WERI-Rb-1 (cell line): Measurements from ENCODE around the gene HIVEP2.

Experiments
- DNase-seq: peaks from one replicate; pipeline ENCODE4 v3.0.0-alpha.2; 2020
- H3K27ac ChIP-seq: fragments of 250-450 bp; sonication (Bioruptor Pico); 2 replicates; pipeline ENCODE4 v1.5.1; 2020; ENCODE audit warnings: mild to moderate bottlenecking, moderate library complexity
- H3K27me3 ChIP-seq: fragments of 250-450 bp; sonication (Bioruptor Pico); 2 replicates; pipeline ENCODE4 v1.5.1; 2021; ENCODE audit warnings: mild to moderate bottlenecking, low read depth, moderate library complexity; ENCODE audit not compliant: insufficient read depth, severe bottlenecking
- H3K36me3 ChIP-seq: fragments of 250-450 bp; sonication (Bioruptor Pico); 2 replicates; pipeline ENCODE4 v1.5.1; 2020; ENCODE audit warnings: mild to moderate bottlenecking, moderate library complexity
- H3K4me3 ChIP-seq: 2 replicates; pipeline ENCODE4 v1.5.1; 2011; ENCODE audit warnings: low read depth, mild to moderate bottlenecking, control low read depth, low read length
- H3K9me3 ChIP-seq: fragments of 250-450 bp; sonication (Bioruptor Pico); 2 replicates; pipeline ENCODE4 v1.5.1; 2021; ENCODE audit warnings: mild to moderate bottlenecking, moderate library complexity; ENCODE audit not compliant: severe bottlenecking
- CTCF ChIP-seq: IDR thresholded peaks from 2 replicates; pipeline ENCODE4 v1.5.1; 2011; ENCODE audit warnings: low read depth, mild to moderate bottlenecking, control low read depth, inconsistent platforms, low read length

The HIVEP2 gene

DNA sequence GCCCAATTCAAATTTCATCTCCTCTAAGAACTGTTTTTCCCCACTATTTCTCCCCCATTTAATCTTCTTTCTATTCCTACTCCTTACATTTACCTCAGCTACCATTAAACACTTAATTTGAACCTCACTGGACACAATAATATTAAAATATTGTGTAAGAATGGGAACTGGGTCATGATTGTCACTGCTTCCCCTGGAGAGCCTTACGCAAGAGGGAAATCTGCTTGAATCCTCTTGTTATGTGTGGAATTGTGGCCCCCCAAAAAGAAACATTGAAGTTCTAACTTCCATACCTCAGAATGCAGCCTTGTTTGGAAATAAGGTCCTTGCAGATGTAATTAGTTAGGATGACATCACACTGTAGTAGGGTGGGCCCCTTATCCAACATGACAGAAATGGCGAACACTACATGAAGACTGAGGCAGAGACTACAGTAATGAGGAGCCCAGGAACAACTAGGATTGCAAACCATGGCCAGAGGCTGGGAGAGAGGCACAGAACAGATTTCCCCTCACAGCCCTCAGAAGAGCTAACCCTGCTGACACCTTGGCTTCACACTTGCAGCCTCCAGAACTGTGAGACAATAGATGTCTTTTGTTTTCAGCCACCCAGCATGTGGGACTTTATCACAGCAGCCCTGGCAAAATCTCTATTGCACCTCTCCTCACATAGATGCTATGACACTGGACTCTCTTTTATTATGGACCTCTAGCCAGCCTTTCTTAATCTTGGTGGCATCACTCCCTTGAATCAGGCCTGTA, 29.9 kb downstream of the HIVEP2 start:
- Histone ChIP-seq H3K9me3 (no peaks in the 10 kb centered on the region), H3K4me3 (no peak overlapping the region), H3K36me3 (no peaks in the 10 kb centered on the region), H3K27ac (no peak overlapping the region), H3K27me3 (no peaks in the 10 kb centered on the region)
- no peak for DNase-seq
- TF ChIP-seq CTCF = no peak

DNA sequence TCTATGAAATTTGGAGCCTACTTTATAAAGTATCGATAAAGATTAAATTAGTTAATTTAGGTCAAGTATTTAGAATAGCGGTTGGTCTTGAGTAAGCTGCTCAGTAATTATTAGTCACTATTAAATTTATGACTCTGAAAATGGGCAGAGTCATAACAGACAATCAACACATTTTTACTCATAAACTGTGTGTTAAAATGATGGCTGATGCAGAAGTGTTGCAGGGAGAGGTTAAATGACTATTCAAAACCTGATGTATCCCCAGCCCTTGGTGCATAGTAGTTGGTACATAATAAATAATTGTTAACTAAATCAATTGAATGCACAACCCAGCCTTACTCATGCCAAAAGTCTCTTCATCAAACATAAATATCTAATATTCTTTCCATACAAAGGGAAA, 30.6 kb downstream of the HIVEP2 start:
- DNase-seq = no peak
- Histone ChIP-seq H3K4me3 (no peak overlapping the region), H3K9me3 (no peaks in the 10 kb centered on the region), H3K27me3 (no peaks in the 10 kb centered on the region), H3K36me3 (no peaks in the 10 kb centered on the region), H3K27ac (no peak overlapping the region)
- TF ChIP-seq CTCF = no peak

GRCh38 chr6:142913511-142914047, 31.4 kb downstream of the HIVEP2 start:
- Histone ChIP-seq H3K27ac (no peak overlapping the region), H3K9me3 (no peaks in the 10 kb centered on the region), H3K36me3 (no peaks in the 10 kb centered on the region), H3K4me3 (no peak overlapping the region), H3K27me3 (no peaks in the 10 kb centered on the region)
- DNase-seq = no peak
- no peak for TF ChIP-seq CTCF

DNA sequence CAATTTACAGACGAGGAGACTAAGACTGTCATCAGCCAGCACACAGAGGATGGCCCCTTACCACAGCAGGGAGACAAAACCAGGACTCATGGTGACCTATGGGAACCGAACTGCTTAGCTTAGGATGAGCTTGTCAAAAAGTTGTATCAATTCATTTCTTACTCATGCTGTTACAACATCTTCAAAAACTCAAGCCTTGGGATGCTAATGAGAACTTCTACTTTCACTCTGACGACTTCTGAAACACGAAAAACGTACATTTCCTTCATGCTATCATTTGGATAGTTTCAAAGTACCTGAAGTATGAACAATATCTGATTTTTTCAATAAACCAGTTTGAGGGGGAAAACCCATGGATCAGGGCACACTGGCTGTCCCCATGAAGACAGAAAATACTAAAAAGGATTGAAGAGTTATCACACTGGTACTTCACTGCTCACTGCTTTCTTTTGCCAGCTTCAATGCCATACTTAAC, 31.9 kb downstream of the HIVEP2 start:
- H3K27ac ChIP-seq = no peak overlapping the region
- no peaks in the 10 kb centered on the region for H3K36me3 ChIP-seq
- TF ChIP-seq CTCF = no peak
- no peak overlapping the region for H3K4me3 ChIP-seq
- H3K9me3 ChIP-seq = no peaks in the 10 kb centered on the region
- no peaks in the 10 kb centered on the region for H3K27me3 ChIP-seq
- DNase-seq = no peak

DNA sequence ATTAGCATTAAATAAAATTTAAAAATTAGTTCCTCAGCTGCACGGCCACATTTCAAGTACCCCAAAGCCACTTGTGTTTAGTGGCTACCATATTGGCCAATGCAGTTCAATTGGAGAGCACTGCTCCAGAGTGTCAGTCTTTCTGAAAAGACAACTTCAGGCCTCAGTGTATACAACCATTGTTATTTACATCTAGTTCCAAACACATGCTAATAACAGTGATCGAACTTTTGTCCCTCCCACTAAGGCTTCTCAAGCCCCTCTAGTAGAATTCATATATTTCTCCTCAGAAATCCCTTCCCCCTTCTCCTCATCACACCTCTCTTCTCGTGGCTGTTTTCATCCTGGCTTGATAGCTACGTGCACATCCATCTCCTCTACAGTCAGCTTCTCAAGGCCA, 32.9 kb downstream of the HIVEP2 start:
- no peaks in the 10 kb centered on the region for H3K36me3 ChIP-seq
- no peaks in the 10 kb centered on the region for H3K9me3 ChIP-seq
- H3K27ac ChIP-seq = no peak overlapping the region
- no peaks in the 10 kb centered on the region for H3K27me3 ChIP-seq
- no peak for DNase-seq
- H3K4me3 ChIP-seq = no peak overlapping the region
- no peak for TF ChIP-seq CTCF

- no peak for TF ChIP-seq CTCF
- no peak for DNase-seq
- H3K36me3 ChIP-seq = no peaks in the 10 kb centered on the region
- no peak overlapping the region for H3K4me3 ChIP-seq
- H3K27me3 ChIP-seq = no peaks in the 10 kb centered on the region
- no peaks in the 10 kb centered on the region for H3K9me3 ChIP-seq
- H3K27ac ChIP-seq = no peak overlapping the region
Measured at GRCh38 chr6:142911430-142911829, 33.5 kb downstream of the HIVEP2 start.
